Measurements from ENCODE around the gene PTPN11.

Gene PTPN11

GRCh38 chr12:112419297-112420133 lies 768 bp downstream of the PTPN11 start:
- DNase-seq (ENCODE audit: extremely low read depth, insufficient read length): no peak
- H3K4me3 ChIP-seq (replicated peaks; ENCODE audit: low read depth, low read length): peak overlapping the region; percentile 98
- TF ChIP-seq CTCF (IDR thresholded peaks at IDR 0.05; ENCODE audit: insufficient read depth, low read length, poor library complexity, severe bottlenecking): no peak
- H3K36me3 ChIP-seq (ENCODE audit: control insufficient read depth, insufficient read depth, low read length): no peaks in the 10 kb centered on the region
- no peaks in the 10 kb centered on the region for H3K27me3 ChIP-seq (replicated peaks; ENCODE audit: control insufficient read depth, insufficient read depth, low read length)

GRCh38 chr12:112420740-112421139 lies 2.0 kb downstream of the PTPN11 start:
- no peaks in the 10 kb centered on the region for H3K36me3 ChIP-seq (ENCODE audit: control insufficient read depth, insufficient read depth, low read length)
- no peak overlapping the region for H3K4me3 ChIP-seq (replicated peaks; ENCODE audit: low read depth, low read length)
- DNase-seq (ENCODE audit: extremely low read depth, insufficient read length): no peak
- TF ChIP-seq CTCF (IDR thresholded peaks at IDR 0.05; ENCODE audit: insufficient read depth, low read length, poor library complexity, severe bottlenecking): no peak
- H3K27me3 ChIP-seq (replicated peaks; ENCODE audit: control insufficient read depth, insufficient read depth, low read length): no peaks in the 10 kb centered on the region

- no peaks in the 10 kb centered on the region for H3K36me3 ChIP-seq (ENCODE audit: control insufficient read depth, insufficient read depth, low read length)
- no peak for TF ChIP-seq CTCF (IDR thresholded peaks at IDR 0.05; ENCODE audit: insufficient read depth, low read length, poor library complexity, severe bottlenecking)
- no peaks in the 10 kb centered on the region for H3K27me3 ChIP-seq (replicated peaks; ENCODE audit: control insufficient read depth, insufficient read depth, low read length)
- DNase-seq (ENCODE audit: extremely low read depth, insufficient read length): no peak
- H3K4me3 ChIP-seq (replicated peaks; ENCODE audit: low read depth, low read length): no peak overlapping the region
Measured at GRCh38 chr12:112421363-112421762, 2.6 kb downstream of the PTPN11 start.

GRCh38 chr12:112422531-112422930 lies 3.8 kb downstream of the PTPN11 start:
- no peak for DNase-seq (ENCODE audit: extremely low read depth, insufficient read length)
- no peak overlapping the region for H3K4me3 ChIP-seq (replicated peaks; ENCODE audit: low read depth, low read length)
- H3K27me3 ChIP-seq (replicated peaks; ENCODE audit: control insufficient read depth, insufficient read depth, low read length): no peaks in the 10 kb centered on the region
- no peaks in the 10 kb centered on the region for H3K36me3 ChIP-seq (ENCODE audit: control insufficient read depth, insufficient read depth, low read length)
- no peak for TF ChIP-seq CTCF (IDR thresholded peaks at IDR 0.05; ENCODE audit: insufficient read depth, low read length, poor library complexity, severe bottlenecking)

GRCh38 chr12:112424126-112424525 lies 5.4 kb downstream of the PTPN11 start:
- H3K36me3 ChIP-seq (ENCODE audit: control insufficient read depth, insufficient read depth, low read length): no peaks in the 10 kb centered on the region
- H3K4me3 ChIP-seq (replicated peaks; ENCODE audit: low read depth, low read length): no peak overlapping the region
- TF ChIP-seq CTCF (IDR thresholded peaks at IDR 0.05; ENCODE audit: insufficient read depth, low read length, poor library complexity, severe bottlenecking): no peak
- H3K27me3 ChIP-seq (replicated peaks; ENCODE audit: control insufficient read depth, insufficient read depth, low read length): no peaks in the 10 kb centered on the region
- no peak for DNase-seq (ENCODE audit: extremely low read depth, insufficient read length)
